Measurements from ENCODE around the gene MKRN2. TPM values are rescaled to one million over a fixed set of nuclear protein-coding genes. Genes with fewer than 3 reads are reported as not detected.

The MKRN2 gene
- total and polyA plus RNA-seq, 9 of the 15 experiments (the other 6 are each of a cell fraction or from before 2014, with no cell fraction given): 29.4 to 63.2 (median 42.9) TPM

DNA sequence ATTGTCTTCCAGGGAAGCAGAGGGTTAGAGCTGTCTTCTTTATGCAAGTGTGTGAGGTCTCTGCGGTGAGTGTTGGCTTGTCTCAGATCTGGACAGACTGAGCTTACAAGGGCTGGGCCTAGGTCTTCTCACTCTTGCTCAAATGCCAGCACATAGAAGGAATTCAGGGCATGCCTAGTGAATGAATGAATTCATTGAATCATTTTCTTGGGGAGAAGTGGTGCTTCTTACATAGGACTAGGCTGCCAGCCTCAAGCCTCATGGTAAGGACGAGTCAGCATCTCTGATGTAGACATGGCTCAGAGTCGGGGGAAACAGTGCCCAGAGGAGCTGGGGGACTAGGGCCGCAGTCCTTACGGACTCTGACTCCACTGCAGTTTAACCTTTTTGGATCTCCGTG is 17.2 kb downstream of the MKRN2 start:
- Histone ChIP-seq H3K27me3 (ENCODE audit: control insufficient read depth in 2 of 2, insufficient read depth in 2 of 2, low read length in 2 of 2) (no peaks in the 10 kb centered on the region), H3K4me2 (ENCODE audit: insufficient read depth, low read length) (no peak overlapping the region), H3K9me3 (replicated peaks; ENCODE audit: control insufficient read depth, insufficient read depth, low read depth, low read length) (no peaks in the 10 kb centered on the region), H2AFZ (ENCODE audit: low read depth, low read length) (no peak overlapping the region), H3K79me2 (ENCODE audit: control insufficient read depth, insufficient read depth, low read length) (no peaks in the 10 kb centered on the region), H3K9ac (ENCODE audit: insufficient read depth in 1 of 2, low read depth in 2 of 2, low read length in 2 of 2) (no peak overlapping the region), H3K4me1 (replicated peaks in 1 of 2; ENCODE audit: control insufficient read depth in 2 of 2, insufficient read depth in 2 of 2, low read length in 2 of 2) (no peaks in the 10 kb centered on the region), H3K27ac (ENCODE audit: extremely low read depth, low read depth, low read length) (no peak overlapping the region), H3K9me1 (ENCODE audit: control insufficient read depth, insufficient read depth, low read length) (no peaks in the 10 kb centered on the region), H4K20me1 (replicated peaks; ENCODE audit: control insufficient read depth, insufficient read depth, low read length) (no peaks in the 10 kb centered on the region), H3K36me3 (ENCODE audit: control insufficient read depth, insufficient read depth, low read length) (peaks cover 93% of the 10 kb centered on the region), H3K4me3 (no peak overlapping the region)
- in situ Hi-C loops (cut with MboI) (no loop called here), intact Hi-C loops (cut with micrococcal nuclease) (no loop called here)
- 92% methylated on average over 6 of the region's 6 CpGs for WGBS (ENCODE audit: insufficient coverage, low coverage, missing lambda C conversion rate)
- no peak for DNase-seq (ENCODE audit: extremely low read depth in 1 of 4, low spot score in 3 of 4)
- POLR2A ChIA-PET: interaction anchor here (0.5 to 1.8 kb wide), 6 partner anchors 9 to 79 kb away, joined by 3 to 7 read pairs (median 4); no protein-coding TSS in a partner anchor
- CTCF ChIA-PET (ENCODE audit: low intra/inter-chr PET ratio): no interaction called here
- TF ChIP-seq, protein P1, sequence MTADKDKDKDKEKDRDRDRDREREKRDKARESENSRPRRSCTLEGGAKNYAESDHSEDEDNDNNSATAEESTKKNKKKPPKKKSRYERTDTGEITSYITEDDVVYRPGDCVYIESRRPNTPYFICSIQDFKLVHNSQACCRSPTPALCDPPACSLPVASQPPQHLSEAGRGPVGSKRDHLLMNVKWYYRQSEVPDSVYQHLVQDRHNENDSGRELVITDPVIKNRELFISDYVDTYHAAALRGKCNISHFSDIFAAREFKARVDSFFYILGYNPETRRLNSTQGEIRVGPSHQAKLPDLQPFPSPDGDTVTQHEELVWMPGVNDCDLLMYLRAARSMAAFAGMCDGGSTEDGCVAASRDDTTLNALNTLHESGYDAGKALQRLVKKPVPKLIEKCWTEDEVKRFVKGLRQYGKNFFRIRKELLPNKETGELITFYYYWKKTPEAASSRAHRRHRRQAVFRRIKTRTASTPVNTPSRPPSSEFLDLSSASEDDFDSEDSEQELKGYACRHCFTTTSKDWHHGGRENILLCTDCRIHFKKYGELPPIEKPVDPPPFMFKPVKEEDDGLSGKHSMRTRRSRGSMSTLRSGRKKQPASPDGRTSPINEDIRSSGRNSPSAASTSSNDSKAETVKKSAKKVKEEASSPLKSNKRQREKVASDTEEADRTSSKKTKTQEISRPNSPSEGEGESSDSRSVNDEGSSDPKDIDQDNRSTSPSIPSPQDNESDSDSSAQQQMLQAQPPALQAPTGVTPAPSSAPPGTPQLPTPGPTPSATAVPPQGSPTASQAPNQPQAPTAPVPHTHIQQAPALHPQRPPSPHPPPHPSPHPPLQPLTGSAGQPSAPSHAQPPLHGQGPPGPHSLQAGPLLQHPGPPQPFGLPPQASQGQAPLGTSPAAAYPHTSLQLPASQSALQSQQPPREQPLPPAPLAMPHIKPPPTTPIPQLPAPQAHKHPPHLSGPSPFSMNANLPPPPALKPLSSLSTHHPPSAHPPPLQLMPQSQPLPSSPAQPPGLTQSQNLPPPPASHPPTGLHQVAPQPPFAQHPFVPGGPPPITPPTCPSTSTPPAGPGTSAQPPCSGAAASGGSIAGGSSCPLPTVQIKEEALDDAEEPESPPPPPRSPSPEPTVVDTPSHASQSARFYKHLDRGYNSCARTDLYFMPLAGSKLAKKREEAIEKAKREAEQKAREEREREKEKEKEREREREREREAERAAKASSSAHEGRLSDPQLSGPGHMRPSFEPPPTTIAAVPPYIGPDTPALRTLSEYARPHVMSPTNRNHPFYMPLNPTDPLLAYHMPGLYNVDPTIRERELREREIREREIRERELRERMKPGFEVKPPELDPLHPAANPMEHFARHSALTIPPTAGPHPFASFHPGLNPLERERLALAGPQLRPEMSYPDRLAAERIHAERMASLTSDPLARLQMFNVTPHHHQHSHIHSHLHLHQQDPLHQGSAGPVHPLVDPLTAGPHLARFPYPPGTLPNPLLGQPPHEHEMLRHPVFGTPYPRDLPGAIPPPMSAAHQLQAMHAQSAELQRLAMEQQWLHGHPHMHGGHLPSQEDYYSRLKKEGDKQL (CRISPR knock-in tag; IDR thresholded peaks at IDR 0.05; ENCODE audit: borderline replicate concordance): no peak
- peak; percentile 1 for TF ChIP-seq SP2 (IDR thresholded peaks at IDR 0.05; ENCODE audit: extremely low read depth, low read depth, low read length, poor library complexity, severe bottlenecking)
- TF ChIP-seq, protein P2, sequence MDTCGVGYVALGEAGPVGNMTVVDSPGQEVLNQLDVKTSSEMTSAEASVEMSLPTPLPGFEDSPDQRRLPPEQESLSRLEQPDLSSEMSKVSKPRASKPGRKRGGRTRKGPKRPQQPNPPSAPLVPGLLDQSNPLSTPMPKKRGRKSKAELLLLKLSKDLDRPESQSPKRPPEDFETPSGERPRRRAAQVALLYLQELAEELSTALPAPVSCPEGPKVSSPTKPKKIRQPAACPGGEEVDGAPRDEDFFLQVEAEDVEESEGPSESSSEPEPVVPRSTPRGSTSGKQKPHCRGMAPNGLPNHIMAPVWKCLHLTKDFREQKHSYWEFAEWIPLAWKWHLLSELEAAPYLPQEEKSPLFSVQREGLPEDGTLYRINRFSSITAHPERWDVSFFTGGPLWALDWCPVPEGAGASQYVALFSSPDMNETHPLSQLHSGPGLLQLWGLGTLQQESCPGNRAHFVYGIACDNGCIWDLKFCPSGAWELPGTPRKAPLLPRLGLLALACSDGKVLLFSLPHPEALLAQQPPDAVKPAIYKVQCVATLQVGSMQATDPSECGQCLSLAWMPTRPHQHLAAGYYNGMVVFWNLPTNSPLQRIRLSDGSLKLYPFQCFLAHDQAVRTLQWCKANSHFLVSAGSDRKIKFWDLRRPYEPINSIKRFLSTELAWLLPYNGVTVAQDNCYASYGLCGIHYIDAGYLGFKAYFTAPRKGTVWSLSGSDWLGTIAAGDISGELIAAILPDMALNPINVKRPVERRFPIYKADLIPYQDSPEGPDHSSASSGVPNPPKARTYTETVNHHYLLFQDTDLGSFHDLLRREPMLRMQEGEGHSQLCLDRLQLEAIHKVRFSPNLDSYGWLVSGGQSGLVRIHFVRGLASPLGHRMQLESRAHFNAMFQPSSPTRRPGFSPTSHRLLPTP (IDR thresholded peaks at IDR 0.05; ENCODE audit: borderline replicate concordance, extremely low read depth, insufficient read length): no peak
- BruUV-seq (replicated peaks): no TSS peak
- ATAC-seq: peak; percentile 24; the same call in 1 of the 3 replicates
- no peak for FAIRE-seq
